Skin of body (tissue), 2 donors: ENCODE results near the gene UPK3A. TPM values are rescaled to one million over a fixed set of nuclear protein-coding genes. Genes with fewer than 3 reads are reported as not detected.

Experiments used
- DNase-seq: peaks from one replicate; lab custom pipeline; 2025; lab: John Stamatoyannopoulos, UW
- total RNA-seq: library from RNA; depleted of rRNA; stranded (reverse); fragments of >200 nt; gene quantifications from one replicate; pipeline ENCODE4 v1.2.3, GENCODE V29; 2014

Gene UPK3A
- not detected for total RNA-seq

DNA sequence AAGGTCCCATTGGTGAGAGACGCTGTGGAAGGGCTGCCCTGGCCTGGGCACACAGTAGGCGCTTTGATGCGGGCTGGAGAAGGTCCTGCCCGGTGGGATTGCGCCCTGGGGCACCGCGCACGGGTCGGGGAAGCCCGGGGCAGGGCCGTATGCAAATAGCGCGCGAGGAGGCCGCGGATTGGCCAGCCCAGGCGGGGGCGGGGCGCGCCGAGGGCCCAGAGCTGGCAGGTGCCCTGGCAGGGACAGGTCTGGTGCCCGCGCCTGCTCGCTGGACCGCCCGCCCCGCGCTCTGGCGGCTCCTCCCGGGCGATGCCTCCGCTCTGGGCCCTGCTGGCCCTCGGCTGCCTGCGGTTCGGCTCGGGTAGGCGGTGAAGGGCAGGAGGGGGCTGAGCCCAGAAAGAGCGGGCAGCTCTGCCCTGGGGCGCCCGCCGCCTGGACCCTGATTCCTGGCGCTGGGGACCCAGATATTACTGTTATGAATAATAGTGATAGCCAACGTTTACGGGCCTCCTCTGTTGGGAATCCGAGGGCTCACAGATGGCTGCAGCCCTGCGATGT, at the start of gene UPK3A:
TSS of gene UPK3A (plus strand) at position 245 of the 558 bp plus-strand sequence. CDS start at position 310, 65 bp downstream.
- no peak for DNase-seq

DNA sequence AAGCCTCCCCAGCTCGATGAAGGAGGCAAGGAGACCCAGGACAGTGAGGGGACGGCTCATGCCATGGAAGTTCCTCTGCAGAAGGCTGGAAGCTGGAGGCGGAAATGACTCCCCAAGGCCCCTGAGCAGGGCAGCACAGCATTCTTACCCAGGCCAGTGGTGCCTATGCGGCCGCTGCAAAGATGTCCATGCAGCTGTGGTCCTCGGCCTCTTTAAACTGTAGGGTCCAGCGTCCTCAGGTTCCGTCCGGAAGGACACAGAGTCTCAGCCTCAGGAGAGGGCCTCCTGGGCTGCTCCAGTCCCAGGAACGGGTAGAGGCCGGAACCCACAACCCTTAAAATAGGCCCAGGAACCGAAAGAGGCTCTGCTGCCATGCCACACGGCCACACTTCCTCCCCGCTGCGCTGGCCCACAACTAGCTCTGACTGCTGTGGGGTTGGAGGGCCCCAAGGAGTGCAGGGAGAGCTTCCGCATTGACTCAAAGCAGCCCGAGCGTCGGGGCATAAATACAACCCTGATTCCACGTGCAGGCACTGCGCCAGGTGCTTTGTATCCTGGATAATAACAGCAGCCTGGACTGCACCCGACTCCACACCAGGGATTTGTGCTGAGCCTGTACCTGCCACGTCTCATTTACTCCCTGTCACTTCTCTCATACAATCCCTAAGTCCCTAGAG, 49.5 kb upstream of the UPK3A start:
- DNase-seq, result no peak

- no peak for DNase-seq
These were observed 48.9 kb upstream of the UPK3A start for GRCh38 chr22:45235851-45236342.

- no peak for DNase-seq
These were observed 47.4 kb upstream of the UPK3A start for GRCh38 chr22:45237065-45237990.

DNA sequence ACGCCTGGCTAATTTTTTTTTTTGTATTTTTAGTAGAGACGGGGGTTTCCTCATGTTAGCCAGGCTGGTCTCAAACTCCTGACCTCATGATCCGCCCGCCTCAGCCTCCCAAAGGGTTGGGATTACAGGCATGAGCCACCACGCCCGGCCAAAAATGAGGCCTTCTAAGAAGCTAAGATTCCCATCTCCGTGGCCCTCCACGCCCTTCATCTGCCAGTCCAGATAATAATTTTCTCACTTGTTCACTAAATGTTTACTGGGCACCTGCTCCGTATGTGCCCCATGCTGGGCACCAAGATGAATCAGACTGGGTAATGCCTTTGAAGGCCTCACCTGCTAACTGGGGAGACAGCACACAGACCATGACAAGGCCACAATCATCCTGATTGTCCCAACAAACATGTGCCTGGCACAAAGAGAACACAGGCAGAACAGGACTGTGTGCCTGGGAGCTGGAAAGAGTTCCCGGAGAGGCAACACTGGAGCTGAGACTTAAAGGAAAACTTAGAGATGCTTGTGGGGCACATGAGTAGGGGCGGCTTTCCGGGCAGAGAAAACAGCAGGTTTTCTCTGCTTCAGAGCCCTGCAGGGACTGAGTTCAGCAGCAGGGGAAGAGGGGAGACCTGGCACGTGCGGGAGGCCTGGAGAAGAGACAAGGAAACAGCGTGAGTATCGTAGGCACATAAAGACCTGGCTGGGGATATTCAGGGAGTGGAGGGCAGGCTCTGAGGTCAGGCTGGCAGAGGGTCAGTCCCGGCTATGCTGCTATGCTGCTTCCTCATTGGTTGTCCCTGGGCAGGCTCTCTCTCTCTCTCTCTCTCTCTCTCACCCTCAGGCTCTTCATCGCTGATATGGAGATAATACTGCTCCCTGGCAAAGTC, 46.4 kb upstream of the UPK3A start:
- no peak for DNase-seq

DNA sequence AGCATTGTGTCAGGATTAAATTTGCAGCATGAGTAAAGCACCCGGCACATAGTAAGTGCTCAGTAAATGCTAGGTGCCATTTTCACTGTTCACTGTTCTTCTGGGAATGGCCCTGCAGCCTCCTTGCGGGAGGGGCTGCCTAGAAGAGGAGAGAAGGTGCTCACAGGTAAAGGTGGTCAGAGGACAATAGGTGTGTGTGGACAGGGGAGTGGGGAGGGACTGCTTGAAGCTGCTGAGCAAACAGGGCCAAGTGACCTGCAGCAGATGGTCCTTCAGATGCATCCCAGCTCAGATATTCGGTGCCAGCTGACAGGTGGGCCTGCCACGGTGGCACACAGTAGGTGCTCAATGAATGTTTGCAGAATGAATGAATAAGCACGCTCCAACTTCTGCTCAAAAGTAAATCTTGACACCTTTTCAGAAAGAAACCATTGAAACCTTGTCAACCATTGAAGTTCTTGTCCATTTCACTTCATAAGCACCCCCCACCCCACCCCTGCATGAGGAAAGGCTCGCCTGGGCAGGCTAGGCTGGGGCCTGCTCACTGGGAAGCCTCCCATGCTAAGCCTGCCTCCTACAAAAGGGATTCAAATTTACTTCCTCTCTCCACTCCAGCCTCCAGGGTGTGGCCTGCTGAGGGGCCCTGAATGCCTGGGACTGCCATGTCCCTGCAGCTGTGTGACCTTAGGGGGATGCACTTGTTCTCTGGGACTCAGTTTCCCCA, 45.6 kb upstream of the UPK3A start:
- no peak for DNase-seq

- no peak for DNase-seq
These were observed 45.1 kb upstream of the UPK3A start for GRCh38 chr22:45239681-45240051.

DNA sequence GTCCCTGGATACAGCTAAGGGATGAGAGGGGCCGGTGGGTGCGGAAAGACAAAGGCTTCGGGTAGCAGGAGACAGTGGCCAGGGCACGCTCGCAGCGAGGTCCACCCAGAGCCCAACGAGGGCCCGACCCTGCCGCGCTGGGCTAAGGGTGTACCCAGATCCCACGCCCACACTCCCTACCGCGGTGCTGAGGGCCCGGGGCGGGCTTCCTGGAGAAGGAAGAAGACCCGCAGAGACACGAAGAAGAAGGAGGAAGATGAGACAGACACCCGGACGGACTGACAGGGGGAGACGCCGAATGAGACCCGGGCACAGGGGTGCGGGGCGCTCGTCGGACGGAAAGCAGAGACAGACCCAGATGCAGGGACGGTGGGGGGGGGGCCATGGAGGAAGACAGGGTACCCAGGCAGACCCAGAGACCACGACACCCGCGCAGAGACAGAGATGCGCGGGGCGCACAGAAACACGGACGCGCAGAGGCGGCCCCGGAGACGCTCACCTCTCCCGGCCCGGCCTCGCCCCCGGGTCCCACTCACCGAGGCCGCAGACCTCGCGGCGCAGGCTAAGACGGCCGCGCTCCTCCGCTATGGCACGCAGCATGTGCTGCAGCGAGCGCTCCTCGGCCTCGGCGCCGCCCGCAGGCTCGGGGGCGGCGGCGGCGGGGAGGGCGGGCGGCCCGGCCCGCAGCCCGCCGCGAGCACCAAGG, 44.5 kb upstream of the UPK3A start:
- DNase-seq, result no peak

- DNase-seq, result peak; percentile 22
These were observed 43.7 kb upstream of the UPK3A start, which contains the start of gene KIAA0930 for GRCh38 chr22:45240810-45241631. KIAA0930 (minus strand) TSS chr22:45240894; CDS start chr22:45240703, 191 bp downstream.

DNA sequence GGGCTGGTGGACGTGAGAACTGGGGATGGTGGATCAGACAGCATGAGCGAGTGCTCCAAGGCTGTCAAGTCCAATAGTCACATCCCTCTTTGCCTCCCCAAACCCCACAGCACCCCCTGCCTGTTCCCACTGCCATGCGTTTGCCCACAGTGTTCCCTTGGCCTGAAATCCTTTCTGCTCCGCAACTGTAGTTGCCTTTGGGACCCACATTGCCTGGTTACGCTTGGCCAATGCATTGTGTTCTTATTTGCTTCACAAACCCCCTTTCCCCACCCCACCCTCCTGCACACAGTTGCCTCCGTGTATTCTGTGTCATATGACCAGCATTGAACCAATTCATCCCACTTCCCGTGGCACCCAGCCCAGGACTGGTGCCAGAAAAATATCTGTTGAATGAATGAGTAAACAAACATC, 42.0 kb upstream of the UPK3A start:
- DNase-seq, result no peak

GRCh38 chr22:45244916-45245315, 39.8 kb upstream of the UPK3A start:
- no peak for DNase-seq

DNA sequence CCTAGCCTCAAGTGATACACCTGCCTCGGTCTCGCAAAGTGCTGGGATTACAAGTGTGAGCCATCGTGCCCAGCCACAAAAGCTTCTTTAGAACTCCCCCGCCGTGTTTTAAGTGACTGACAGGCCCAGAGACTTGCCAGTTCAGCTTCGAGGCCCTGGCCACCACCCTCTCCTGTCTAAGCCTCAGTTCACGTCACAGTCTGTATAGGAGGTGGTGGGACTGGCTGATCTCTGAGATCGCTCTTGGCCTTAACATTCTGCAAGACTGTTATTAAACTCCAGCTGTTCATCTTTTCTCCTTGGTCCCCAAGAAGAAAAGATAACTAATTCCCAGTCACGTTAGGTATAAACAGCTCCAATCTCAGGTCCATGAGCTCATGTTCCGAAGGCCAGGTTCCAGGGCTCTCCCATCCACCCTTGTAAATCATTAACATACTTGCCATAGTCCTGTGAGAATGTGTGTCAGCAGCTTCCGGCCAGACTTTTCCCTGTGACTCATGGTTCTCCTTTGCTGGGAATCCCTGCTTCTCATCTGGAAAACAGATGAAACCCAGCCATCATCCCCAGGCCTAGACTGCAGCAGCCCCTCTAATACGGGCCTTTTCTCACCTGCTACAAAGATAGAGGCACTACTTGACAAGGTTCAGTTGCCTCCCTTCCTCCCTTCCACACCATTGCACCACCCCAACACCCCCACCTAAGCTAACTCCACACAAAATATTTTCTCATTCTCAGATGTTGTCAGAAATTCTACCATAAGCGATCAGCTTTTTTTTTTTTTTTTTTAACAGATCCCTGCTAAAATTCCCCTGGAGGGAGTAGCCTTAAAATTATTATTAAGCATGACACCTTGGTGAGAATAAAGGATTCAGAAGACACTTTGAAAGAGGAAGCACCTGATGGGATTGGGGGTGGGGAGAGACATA, 38.4 kb upstream of the UPK3A start:
- peak; percentile 86 for DNase-seq

DNA sequence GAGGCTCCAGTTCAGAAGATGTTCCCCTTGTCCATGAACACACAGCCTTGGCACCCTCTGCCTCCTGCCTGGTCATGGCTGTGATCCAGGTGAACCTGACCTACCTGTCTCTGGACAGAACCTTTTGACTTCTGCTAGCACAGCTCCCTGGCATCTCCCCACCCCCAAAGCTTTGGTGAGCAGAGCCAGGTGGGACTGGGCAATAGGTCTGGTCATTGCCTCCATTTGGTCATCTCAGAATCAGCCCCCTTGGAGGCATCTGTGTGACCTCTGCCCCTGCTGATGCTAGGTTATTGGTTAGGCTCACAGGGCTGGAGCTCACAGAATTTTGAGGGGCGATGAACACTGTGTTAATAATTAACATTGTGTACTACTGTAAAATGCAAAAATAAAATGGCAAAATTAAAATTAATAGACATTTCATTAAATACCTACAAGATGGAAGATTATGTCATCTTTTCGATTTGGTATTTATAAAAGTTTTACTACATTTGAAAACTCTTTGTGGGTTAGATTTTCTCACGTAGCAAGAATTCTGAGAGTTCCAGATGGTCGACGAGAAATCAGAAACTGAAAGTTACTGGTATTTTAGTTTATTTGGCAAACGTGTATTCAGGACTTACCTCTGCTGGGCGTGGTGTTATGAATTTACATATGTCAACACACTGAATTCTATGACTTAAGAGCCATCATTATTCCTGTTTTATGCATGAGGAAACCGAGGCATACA, 35.8 kb upstream of the UPK3A start:
- DNase-seq, result no peak

- DNase-seq, result no peak
These were observed 32.9 kb upstream of the UPK3A start for GRCh38 chr22:45251825-45252224.

GRCh38 chr22:45253039-45253641, 31.6 kb upstream of the UPK3A start:
- DNase-seq, result no peak

- DNase-seq, result no peak
These were observed 30.4 kb upstream of the UPK3A start for GRCh38 chr22:45254388-45254787.
